Measurements from ENCODE around the gene SLCO6A1. TPM values are rescaled to one million over a fixed set of nuclear protein-coding genes. Genes with fewer than 3 reads are reported as not detected.

Gene SLCO6A1
- total RNA-seq, 1 donor from 2014 or later = 0.82 TPM

DNA sequence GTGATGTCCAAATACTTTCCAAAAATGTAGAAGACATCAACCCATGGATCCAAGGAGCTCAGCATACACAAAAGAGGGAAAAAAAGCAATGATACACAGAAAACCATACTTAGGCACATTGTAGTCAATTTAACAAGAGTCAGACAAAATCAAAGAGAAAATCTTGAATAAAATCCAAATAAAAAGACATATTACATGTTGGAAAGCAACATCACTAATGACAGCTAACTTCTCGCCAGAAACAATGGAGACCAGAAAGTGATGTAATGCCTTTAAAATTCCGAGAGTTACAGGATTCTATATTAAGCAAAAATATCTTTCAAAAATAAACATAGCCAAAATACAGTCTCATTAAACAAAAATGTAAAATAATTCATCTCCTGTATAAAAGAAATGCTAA, 122.9 kb downstream of the SLCO6A1 start:
- Mint-ChIP-seq H3K27ac (ENCODE audit: unreplicated experiment) (peak overlapping the region; percentile 39), H3K9me3 (ENCODE audit: low read depth) (no peaks in the 10 kb centered on the region), H3K36me3 (ENCODE audit: low read depth) (no peaks in the 10 kb centered on the region), H3K4me3 (ENCODE audit: unreplicated experiment) (no peak overlapping the region), H3K27me3 (ENCODE audit: low read depth) (no peaks in the 10 kb centered on the region), H3K4me1 (ENCODE audit: low read depth) (peaks cover 16% of the 10 kb centered on the region)
- no peak for DNase-seq (ENCODE audit: low spot score)
- TF ChIP-seq, protein P1, sequence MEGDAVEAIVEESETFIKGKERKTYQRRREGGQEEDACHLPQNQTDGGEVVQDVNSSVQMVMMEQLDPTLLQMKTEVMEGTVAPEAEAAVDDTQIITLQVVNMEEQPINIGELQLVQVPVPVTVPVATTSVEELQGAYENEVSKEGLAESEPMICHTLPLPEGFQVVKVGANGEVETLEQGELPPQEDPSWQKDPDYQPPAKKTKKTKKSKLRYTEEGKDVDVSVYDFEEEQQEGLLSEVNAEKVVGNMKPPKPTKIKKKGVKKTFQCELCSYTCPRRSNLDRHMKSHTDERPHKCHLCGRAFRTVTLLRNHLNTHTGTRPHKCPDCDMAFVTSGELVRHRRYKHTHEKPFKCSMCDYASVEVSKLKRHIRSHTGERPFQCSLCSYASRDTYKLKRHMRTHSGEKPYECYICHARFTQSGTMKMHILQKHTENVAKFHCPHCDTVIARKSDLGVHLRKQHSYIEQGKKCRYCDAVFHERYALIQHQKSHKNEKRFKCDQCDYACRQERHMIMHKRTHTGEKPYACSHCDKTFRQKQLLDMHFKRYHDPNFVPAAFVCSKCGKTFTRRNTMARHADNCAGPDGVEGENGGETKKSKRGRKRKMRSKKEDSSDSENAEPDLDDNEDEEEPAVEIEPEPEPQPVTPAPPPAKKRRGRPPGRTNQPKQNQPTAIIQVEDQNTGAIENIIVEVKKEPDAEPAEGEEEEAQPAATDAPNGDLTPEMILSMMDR (IDR thresholded peaks at IDR 0.05) = no peak

DNA sequence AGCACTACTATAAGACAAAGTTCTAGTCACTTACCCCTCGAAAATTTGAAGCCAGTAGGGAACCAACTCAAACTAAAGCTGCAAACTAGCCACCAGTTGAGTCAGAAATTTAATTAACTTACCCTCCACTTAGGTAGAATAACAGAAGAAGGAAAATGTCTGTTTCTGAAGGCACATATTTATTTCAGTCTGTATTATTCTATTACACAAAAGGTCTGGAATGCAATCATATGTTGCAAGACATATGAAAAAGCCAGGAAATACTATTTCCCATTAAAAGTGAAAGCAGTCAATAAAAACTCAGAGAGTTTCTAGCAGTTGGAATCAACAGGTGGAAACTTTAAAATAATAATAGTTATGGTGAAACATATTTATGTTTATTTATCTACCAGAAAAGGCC, 123.5 kb downstream of the SLCO6A1 start:
- Mint-ChIP-seq H3K4me3 (ENCODE audit: unreplicated experiment) (no peak overlapping the region), H3K4me1 (ENCODE audit: low read depth) (peaks cover 16% of the 10 kb centered on the region), H3K27me3 (ENCODE audit: low read depth) (no peaks in the 10 kb centered on the region), H3K9me3 (ENCODE audit: low read depth) (no peaks in the 10 kb centered on the region), H3K27ac (ENCODE audit: unreplicated experiment) (peak overlapping the region; percentile 57), H3K36me3 (ENCODE audit: low read depth) (no peaks in the 10 kb centered on the region)
- TF ChIP-seq, protein P1 (IDR thresholded peaks at IDR 0.05) = no peak
- no peak for DNase-seq (ENCODE audit: low spot score)

DNA sequence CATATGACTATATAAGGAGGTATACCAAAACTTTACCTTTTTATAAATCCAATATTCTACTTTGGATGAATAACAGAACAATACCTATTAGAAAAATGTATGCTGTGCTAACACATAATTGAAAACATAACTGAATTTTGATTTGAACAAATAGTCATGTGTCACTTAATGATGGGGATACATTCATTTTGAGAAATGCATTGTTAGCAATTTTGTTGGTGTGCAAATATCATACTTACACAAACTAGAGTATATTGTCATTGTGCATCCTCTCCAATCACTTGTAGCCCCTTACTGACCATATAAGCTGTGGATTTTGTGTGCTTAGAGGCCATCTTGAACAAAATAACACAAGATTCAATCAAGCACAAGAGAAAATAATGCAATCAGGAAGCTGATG, 130.4 kb downstream of the SLCO6A1 start:
- TF ChIP-seq, protein P1 (IDR thresholded peaks at IDR 0.05) = no peak
- Mint-ChIP-seq H3K36me3 (ENCODE audit: low read depth) (peaks cover 5% of the 10 kb centered on the region), H3K27me3 (ENCODE audit: low read depth) (no peaks in the 10 kb centered on the region), H3K4me1 (ENCODE audit: low read depth) (no peaks in the 10 kb centered on the region), H3K4me3 (ENCODE audit: unreplicated experiment) (no peak overlapping the region), H3K27ac (ENCODE audit: unreplicated experiment) (no peak overlapping the region), H3K9me3 (ENCODE audit: low read depth) (peaks cover 6% of the 10 kb centered on the region)
- DNase-seq (ENCODE audit: low spot score) = no peak

DNA sequence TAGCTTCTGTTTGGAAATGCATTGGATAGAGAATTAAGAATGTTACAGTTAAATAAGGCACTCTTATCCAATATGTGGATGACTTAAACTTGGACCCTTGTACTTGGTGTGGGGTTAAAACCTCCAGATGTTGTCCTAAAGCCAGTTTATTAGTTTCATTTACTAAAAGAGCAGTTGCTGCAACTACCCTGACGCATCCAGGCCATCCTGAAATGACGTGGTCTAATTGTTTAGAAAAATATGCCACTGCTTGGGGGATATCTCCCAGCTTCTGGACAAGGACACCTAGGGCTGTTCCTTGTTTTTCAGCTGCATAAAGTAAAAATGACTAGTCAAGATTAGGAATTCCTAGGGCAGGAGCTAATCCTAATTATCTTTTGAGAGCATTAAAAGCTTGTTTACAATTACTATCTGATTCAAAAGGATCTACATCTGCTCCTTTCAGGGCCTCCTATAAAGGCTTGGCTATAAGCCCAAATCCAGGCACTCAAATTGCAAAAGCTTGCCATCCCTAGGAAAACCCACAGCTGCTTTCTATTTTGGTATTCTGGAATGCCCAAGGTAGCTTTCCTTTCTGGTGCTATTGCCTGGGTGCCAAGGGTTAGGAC, 157.0 kb downstream of the SLCO6A1 start:
- no peak overlapping the region for H3K27ac Mint-ChIP-seq (ENCODE audit: unreplicated experiment)
- H3K36me3 Mint-ChIP-seq (ENCODE audit: low read depth) = no peaks in the 10 kb centered on the region
- no peak overlapping the region for H3K4me3 Mint-ChIP-seq (ENCODE audit: unreplicated experiment)
- H3K27me3 Mint-ChIP-seq (ENCODE audit: low read depth) = peaks cover 2% of the 10 kb centered on the region
- H3K4me1 Mint-ChIP-seq (ENCODE audit: low read depth) = no peaks in the 10 kb centered on the region
- peaks cover 2% of the 10 kb centered on the region for H3K9me3 Mint-ChIP-seq (ENCODE audit: low read depth)
- DNase-seq (ENCODE audit: low spot score) = no peak
- TF ChIP-seq, protein P1 (IDR thresholded peaks at IDR 0.05) = no peak

DNA sequence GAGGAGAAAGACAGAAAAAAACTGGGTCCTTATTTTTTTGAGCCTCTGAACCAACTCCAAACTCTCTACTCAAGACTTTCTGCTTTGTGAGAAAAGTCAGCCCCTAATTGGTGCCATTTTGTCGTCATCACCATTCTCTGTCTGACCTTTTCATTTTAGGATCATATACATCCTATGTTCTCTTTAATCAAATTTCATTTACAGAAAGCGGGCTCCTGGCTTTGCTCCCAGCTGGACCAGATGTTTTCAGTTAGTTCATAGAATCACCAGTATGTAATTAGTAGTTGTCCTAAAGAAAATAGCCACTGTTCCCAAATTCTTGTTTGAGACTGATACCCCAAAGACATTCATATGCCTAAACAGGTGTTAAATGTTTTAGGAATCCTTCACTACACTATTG, 174.1 kb downstream of the SLCO6A1 start:
- TF ChIP-seq, protein P1 (IDR thresholded peaks at IDR 0.05) = no peak
- H3K36me3 Mint-ChIP-seq (ENCODE audit: low read depth) = no peaks in the 10 kb centered on the region
- no peak overlapping the region for H3K27ac Mint-ChIP-seq (ENCODE audit: unreplicated experiment)
- peaks cover 1% of the 10 kb centered on the region for H3K9me3 Mint-ChIP-seq (ENCODE audit: low read depth)
- no peak overlapping the region for H3K4me3 Mint-ChIP-seq (ENCODE audit: unreplicated experiment)
- no peaks in the 10 kb centered on the region for H3K4me1 Mint-ChIP-seq (ENCODE audit: low read depth)
- no peak for DNase-seq (ENCODE audit: low spot score)
- H3K27me3 Mint-ChIP-seq (ENCODE audit: low read depth) = no peaks in the 10 kb centered on the region

Other genes with a start within 250 kb of the SLCO6A1 start
- gene SLCO4C1, start 202.7 kb downstream of the SLCO6A1 start, total RNA-seq = 0.10 to 0.15 TPM (median 0.15 TPM) in 3 replicates